ENCODE measurements around the gene SEPTIN12.
A peak's percentile ranks its signal among the peaks of the same experiment; 100 is the strongest.
"Not testable (repeated sequence)": the region's sequence is repeated elsewhere in the genome, so short reads cannot be mapped to it uniquely, and the experiment has no call there.

The SEPTIN12 gene

GRCh38 chr16:4802659-4803287, 14.6 kb upstream of the SEPTIN12 start:
- peak; percentile 96 for DNase-seq

GRCh38 chr16:4801962-4802658, 14.0 kb upstream of the SEPTIN12 start, which contains the start of gene ROGDI:
TSS of gene ROGDI (minus strand) at chr16:4802633. CDS start at chr16:4802571, 62 bp downstream.
- DNase-seq, result peak; percentile 96

- DNase-seq, result no peak
Measured at GRCh38 chr16:4801051-4801961, 13.2 kb upstream of the SEPTIN12 start.

- DNase-seq, result peak; percentile 67
Measured at GRCh38 chr16:4800290-4801041, 12.3 kb upstream of the SEPTIN12 start.

GRCh38 chr16:4799171-4799855, 11.2 kb upstream of the SEPTIN12 start:
- no peak for DNase-seq

- DNase-seq, result no peak
Measured at GRCh38 chr16:4798456-4798855, 10.3 kb upstream of the SEPTIN12 start.

- DNase-seq, result no peak
Measured at GRCh38 chr16:4797805-4798252, 9.7 kb upstream of the SEPTIN12 start.

GRCh38 chr16:4796982-4797804, 9.0 kb upstream of the SEPTIN12 start:
- DNase-seq, result no peak

GRCh38 chr16:4795828-4796572, 7.9 kb upstream of the SEPTIN12 start:
- no peak for DNase-seq

GRCh38 chr16:4795181-4795827, 7.2 kb upstream of the SEPTIN12 start, which contains the start of gene SMIM22:
TSS of gene SMIM22 (plus strand) at chr16:4795369. CDS start at chr16:4795735, 366 bp downstream.
- DNase-seq, result no peak

- DNase-seq, result no peak
Measured at GRCh38 chr16:4792951-4793513, 4.9 kb upstream of the SEPTIN12 start.

GRCh38 chr16:4790871-4791270, 2.7 kb upstream of the SEPTIN12 start:
- DNase-seq, result no peak

GRCh38 chr16:4790261-4790660, 2.1 kb upstream of the SEPTIN12 start:
- DNase-seq, result no peak

GRCh38 chr16:4788910-4789309, 765 bp upstream of the SEPTIN12 start:
- DNase-seq, result no peak

- DNase-seq, result no peak
Measured at GRCh38 chr16:4788489-4788889, 344 bp upstream of the SEPTIN12 start.

- DNase-seq, result no peak
Measured at GRCh38 chr16:4787068-4787467, 1.1 kb downstream of the SEPTIN12 start.

GRCh38 chr16:4785758-4786433, 2.2 kb downstream of the SEPTIN12 start:
- DNase-seq, result no peak

GRCh38 chr16:4784444-4784987, 3.6 kb downstream of the SEPTIN12 start:
- not testable (repeated sequence) for DNase-seq
